ENCODE data around the gene AVPI1.

The AVPI1 gene

GRCh38 chr10:97669571-97669970 lies 17.5 kb downstream of the AVPI1 start:
- TF ChIP-seq, protein P1, sequence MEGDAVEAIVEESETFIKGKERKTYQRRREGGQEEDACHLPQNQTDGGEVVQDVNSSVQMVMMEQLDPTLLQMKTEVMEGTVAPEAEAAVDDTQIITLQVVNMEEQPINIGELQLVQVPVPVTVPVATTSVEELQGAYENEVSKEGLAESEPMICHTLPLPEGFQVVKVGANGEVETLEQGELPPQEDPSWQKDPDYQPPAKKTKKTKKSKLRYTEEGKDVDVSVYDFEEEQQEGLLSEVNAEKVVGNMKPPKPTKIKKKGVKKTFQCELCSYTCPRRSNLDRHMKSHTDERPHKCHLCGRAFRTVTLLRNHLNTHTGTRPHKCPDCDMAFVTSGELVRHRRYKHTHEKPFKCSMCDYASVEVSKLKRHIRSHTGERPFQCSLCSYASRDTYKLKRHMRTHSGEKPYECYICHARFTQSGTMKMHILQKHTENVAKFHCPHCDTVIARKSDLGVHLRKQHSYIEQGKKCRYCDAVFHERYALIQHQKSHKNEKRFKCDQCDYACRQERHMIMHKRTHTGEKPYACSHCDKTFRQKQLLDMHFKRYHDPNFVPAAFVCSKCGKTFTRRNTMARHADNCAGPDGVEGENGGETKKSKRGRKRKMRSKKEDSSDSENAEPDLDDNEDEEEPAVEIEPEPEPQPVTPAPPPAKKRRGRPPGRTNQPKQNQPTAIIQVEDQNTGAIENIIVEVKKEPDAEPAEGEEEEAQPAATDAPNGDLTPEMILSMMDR (IDR thresholded peaks at IDR 0.05; ENCODE audit: low read depth, low read length, missing control alignments): no peak
- in situ Hi-C loops (cut with HindIII; ENCODE audit: low sequenced_read_pairs): no loop called here
- DNase-seq (ENCODE audit: low read depth): no peak
- no peak overlapping the region for H3K4me3 ChIP-seq (ENCODE audit: low read depth, low read length)

DNA sequence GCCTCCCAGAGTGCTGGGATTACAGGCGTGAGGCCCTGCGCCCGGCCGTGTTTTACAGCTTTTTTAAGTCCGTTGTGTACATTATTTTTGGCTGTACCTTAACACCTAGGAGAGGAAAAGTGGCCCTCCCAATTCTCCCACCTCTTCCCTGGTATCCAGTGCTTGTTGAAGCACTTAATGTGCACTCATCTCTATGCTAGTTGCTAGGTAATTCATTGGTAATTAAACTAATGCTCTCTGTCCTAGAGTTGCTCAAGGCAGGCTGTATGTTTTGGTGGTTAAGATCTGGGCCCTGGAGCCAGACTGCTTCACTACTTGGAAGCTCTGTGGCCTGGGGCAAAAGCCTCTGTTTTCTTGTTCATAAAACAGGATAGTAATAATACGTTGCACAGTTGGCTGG lies 19.6 kb downstream of the AVPI1 start:
- H3K4me3 ChIP-seq (ENCODE audit: low read depth, low read length): no peak overlapping the region
- DNase-seq (ENCODE audit: low read depth): no peak
- TF ChIP-seq, protein P1 (IDR thresholded peaks at IDR 0.05; ENCODE audit: low read depth, low read length, missing control alignments): no peak
- in situ Hi-C loops (cut with HindIII; ENCODE audit: low sequenced_read_pairs): no loop called here

GRCh38 chr10:97666992-97667391 lies 20.0 kb downstream of the AVPI1 start:
- DNase-seq (ENCODE audit: low read depth): no peak
- TF ChIP-seq, protein P1 (IDR thresholded peaks at IDR 0.05; ENCODE audit: low read depth, low read length, missing control alignments): no peak
- H3K4me3 ChIP-seq (ENCODE audit: low read depth, low read length): no peak overlapping the region
- in situ Hi-C loops (cut with HindIII; ENCODE audit: low sequenced_read_pairs): no loop called here

DNA sequence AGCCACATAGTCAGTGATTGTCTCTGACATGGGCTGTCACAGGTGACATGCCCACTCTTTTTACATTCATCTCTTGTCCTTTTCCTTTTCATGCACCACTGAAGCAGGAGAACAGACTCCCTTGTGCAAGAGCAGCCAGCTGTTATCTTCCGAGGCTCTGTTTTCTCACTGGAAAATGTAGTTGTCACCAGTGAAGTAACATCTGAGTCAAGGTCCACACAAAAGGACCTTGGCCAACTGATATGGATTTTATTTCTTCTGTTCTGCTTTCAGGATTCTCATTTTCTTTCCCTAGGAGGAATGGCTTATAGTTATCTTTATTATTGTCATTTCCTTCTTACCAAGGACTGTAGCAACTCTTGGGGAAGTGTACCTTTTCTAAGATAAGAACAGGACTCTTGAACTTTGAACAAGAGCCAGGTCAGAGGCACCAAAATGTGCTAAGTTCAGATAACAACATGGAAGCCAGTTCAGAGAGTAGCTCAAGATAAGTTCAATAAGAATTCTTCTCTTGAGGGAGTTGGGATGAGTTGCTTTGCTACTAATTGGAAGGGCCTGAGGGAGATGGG lies 22.7 kb downstream of the AVPI1 start:
- DNase-seq (ENCODE audit: low read depth): no peak
- TF ChIP-seq, protein P1 (IDR thresholded peaks at IDR 0.05; ENCODE audit: low read depth, low read length, missing control alignments): no peak
- in situ Hi-C loops (cut with HindIII; ENCODE audit: low sequenced_read_pairs): no loop called here
- H3K4me3 ChIP-seq (ENCODE audit: low read depth, low read length): no peak overlapping the region

DNA sequence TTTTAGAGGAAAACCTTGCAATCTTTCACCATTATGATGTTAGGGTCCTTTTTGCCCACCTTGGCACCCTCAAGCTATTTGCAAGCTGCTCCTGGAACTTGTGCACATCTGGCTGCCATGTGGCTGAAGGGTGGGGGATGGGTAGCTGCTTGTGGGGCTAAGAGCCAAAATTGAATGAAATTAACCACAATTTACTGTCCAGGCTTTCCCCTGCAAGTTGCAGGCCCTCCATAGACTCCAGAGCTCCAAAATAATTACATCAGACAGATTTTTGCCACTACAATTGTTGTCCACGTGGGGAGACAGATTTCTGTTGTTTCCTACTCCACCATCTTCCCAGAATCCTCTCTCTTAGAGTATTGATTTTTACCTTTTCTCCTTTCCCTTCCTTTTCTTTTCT lies 27.5 kb downstream of the AVPI1 start:
- DNase-seq (ENCODE audit: low read depth): peak; percentile 29
- no peak overlapping the region for H3K4me3 ChIP-seq (ENCODE audit: low read depth, low read length)
- in situ Hi-C loops (cut with HindIII; ENCODE audit: low sequenced_read_pairs): no loop called here
- TF ChIP-seq, protein P1 (IDR thresholded peaks at IDR 0.05; ENCODE audit: low read depth, low read length, missing control alignments): no peak

DNA sequence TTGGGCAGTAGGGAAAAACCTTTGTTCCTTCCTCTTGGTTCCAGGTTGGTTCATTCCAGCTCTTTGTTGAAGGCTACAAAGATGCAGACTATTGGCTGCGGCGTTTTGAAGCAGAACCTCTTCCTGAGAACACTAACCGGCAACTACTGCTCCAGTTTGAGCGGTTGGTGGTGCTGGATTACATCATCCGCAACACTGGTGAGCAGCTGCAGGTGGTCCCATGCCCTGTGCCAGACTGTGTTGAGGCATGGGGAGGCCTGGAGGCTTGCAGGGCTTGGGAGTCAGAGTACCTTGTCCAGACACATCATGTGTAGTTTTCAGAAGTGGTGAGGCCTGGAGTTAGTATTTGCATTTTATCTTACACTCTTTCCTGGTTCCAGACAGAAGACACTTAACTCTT lies 30.3 kb downstream of the AVPI1 start:
- H3K4me3 ChIP-seq (ENCODE audit: low read depth, low read length): no peak overlapping the region
- TF ChIP-seq, protein P1 (IDR thresholded peaks at IDR 0.05; ENCODE audit: low read depth, low read length, missing control alignments): no peak
- no peak for DNase-seq (ENCODE audit: low read depth)
- in situ Hi-C loops (cut with HindIII; ENCODE audit: low sequenced_read_pairs): no loop called here
